Stimulated activated CD8-positive, alpha-beta memory T cell treated with anti-CD3 and anti-CD28 coated beads, Interleukin-7, amount 100 ng/mL, for 4 hours (primary cell): Measurements from ENCODE around the gene DUSP18.
"Not testable (repeated sequence)": the region's sequence is repeated elsewhere in the genome, so short reads cannot be mapped to it uniquely, and the experiment has no call there.

Experiments
- DNase-seq, 2 donors: peaks; one replicate each; pipeline ENCODE4 v3.0.0-alpha.2; 2020; ENCODE audit warnings: low read depth in 2 of 2

DUSP18 gene

DNA sequence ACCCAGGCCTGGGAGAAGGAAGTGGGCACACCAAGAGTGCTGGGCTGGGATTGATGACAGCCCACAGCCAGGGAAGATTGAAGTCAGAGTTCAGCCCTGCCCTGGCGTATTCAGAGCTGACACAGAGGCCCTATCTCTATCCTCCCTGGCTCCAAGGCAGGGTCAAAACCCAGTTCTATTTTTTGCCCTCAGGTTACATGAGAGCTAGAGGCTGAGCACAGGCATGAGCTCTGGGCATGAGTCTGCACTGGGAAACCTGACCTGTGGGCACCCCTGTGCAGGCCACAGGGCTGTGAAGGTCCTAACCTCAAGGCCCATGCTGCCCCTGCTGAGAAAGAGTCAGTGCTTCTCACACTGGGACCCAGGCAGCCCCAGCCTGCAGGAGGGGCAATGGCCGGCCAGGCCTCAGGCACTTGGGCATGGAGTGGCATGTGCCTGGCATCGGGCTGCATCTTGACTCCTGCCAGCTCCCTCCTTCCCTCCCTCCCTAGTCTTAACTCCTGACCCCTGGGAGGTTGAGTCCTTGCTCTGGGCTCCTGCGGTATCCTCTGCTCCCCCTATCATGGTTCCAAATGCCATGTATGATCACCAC is 26.7 kb downstream of the DUSP18 start:
- DNase-seq = no peak

DNA sequence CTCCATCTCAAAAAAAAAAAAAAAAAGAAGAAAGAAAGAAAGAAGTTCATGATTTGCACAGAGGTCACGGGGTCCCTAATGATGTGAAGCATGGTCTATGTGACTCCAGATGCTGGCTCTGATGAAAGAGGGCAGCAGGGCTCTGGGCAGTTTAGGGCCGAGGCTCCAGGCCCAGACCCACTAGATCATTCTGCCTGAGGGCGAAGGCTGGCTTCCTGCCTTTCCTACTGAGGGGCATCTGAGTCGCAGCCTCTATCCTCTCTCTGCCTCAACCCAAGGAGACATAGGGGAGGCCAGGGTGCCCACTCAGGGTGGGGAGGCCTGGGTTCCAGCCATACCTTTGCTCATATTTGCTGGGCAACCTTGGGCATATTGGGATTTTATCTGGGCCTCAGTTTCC is 27.3 kb downstream of the DUSP18 start:
- no peak for DNase-seq

DNA sequence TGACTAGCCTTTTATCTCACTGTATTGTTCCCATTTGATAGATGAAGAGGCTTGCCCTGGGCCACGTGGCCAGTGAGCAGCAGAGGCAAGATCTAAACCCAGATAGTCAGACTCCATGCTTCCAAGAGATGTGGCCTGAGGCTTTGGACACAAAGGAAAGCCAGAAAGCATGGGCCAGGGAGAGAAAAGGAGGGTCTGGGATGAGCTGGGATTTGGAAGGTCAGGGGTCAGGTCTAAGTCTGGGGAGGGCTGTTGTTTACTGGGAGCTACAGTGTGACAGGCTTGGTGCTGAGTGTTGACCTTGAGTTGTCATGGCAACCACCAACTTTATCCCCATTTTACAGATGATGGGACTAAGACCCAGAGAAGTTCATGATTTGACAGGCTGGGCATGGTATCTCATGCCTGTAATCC is 30.0 kb downstream of the DUSP18 start:
- DNase-seq = no peak

DNA sequence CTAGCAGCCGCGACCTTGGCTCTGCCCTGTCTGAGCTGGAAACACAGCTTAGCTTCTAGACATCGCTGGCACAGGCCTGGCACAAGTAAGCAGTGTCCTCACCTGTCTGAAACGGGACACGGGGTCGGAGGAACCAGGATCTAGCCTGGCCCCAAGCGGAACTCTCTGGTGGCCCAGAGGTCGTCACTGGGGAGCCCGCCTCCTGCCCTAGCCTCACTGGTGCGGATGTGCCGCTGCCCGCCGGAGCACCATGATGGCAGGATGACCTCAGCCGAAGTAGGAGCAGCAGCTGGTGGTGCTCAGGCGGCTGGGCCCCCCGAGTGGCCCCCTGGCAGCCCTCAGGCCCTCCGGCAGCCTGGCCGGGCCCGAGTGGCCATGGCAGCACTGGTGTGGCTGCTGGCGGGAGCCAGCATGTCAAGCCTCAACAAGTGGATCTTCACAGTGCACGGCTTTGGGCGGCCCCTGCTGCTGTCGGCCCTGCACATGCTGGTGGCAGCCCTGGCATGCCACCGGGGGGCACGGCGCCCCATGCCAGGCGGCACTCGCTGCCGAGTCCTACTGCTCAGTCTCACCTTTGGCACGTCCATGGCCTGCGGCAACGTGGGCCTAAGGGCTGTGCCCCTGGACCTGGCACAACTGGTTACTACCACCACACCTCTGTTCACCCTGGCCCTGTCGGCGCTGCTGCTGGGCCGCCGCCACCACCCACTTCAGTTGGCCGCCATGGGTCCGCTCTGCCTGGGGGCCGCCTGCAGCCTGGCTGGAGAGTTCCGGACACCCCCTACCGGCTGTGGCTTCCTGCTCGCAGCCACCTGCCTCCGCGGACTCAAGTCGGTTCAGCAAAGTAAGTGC is 31.2 kb downstream of the DUSP18 start:
- no peak for DNase-seq

DNA sequence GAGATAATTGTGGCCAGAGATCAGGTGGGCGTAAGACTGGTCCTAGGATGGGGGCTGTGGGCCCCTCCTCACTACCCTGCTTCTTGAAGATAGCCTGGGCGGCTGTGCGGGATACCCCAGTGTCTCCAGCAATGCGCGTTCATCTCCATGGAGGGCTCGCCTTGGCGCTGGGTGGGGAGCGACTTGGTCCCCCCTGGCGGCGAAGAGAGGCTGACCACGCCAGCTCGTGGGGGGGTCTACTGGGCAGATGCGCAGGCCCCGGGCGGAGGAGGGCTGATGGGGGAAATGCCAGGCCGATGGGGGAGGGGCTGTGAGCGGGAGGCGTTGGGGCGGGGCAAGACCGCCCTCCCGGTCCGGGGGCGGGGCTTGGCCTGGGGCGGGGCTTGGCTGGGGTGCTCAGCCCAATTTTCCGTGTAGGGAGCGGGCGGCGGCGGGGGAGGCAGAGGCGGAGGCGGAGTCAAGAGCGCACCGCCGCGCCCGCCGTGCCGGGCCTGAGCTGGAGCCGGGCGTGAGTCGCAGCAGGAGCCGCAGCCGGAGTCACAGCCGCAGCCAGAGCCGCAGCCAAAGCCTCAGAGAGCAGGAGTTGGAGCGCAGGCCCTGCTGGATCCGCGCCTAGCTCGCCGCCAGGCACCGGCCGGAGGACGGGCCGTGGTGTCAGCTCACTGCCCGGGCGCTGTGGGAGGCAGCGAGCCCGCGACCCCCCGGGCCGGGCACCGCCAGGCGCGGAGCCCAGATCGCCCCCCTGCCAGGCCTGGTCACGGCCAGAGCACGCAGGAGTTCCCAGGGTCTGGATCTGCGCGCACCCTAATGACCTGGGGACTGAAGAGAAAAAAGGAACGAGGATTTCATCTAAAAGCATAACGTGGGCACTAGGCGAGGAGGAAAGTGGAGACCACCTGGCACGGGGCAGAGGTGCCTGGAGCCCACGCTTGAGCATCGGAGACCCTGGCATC is 32.1 kb downstream of the DUSP18 start, which contains the start of gene SLC35E4:
Gene SLC35E4, plus strand, starts transcription at position 509 of the 953 bp plus-strand sequence. CDS start 670 bp downstream, outside the sequence.
- peak; percentile 90 to 94 for DNase-seq

DNA sequence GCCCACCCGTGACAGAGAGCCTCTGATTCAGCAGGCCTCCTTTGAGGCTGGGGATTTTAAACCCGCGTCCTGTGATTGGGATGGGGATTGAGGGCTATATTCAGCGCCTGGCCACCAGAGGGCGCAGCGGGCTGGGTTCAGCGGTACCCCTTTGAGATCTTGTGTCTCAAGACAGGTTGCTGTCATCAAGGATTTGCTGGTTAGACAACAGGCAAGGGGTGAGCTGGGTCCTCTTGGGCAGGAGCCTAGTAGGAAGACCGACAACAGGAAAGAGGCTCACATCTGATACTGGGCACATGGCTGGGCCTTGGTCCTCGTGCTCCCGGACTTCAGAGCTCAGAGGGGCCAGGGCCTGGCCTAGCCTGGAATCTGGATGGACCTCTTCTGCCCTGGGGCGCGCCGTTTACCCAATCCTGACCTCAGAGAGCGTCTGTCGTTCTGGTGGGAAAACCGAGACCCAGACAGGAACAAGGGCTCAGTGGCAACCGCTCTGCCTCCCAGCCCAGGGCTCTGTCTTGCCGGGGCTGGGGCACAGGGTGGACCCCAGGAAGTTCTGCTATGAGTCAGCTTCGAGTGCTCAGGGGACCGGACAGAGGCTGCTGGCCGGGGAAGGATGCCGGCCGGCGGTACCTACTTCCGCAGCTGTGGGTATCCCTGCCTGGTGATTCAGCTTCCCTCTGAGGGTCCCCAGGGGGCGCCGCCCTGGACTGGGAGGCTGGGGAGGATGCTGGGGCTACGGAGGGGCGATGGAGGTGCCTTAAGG is 33.0 kb downstream of the DUSP18 start:
- peak; percentile 82 to 86 for DNase-seq

DNA sequence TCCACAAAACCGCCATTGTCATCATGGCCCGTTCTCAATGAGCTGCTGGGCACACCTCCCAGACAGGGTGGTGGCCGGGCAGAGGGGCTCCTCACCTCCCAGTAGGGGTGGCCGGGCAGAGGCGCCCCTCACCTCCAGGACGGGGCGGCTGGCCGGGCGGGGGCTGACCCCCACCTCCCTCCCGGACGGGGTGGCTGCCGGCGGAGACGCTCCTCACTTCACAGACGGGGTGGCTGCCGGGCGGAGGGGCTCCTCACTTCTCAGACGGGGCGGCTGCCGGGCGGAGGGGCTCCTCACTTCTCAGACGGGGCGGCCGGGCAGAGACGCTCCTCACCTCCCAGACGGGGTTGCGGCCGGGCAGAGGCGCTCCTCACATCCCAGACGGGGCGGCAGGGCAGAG is 36.2 kb downstream of the DUSP18 start:
- not testable (repeated sequence) for DNase-seq

DNA sequence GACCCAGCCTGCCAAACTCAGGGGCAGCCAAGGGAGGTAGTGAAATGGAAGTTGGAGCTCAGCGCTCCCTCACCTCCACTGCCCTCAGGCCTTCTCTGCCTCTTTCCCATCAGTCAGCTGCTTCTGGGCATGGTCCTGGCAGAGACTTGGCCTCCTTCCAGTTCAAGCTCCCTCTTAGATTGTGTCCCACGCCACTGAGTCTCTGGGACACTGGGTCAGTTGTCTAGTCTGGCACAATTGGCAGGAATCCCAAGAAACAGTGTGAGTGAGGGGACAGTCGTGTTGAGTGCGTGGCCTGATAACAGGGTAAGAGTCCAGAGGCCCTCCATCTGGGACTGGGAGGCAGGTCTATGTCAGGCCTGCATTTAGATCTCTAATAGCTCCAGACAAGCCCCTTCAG is 39.2 kb downstream of the DUSP18 start:
- no peak for DNase-seq

DNA sequence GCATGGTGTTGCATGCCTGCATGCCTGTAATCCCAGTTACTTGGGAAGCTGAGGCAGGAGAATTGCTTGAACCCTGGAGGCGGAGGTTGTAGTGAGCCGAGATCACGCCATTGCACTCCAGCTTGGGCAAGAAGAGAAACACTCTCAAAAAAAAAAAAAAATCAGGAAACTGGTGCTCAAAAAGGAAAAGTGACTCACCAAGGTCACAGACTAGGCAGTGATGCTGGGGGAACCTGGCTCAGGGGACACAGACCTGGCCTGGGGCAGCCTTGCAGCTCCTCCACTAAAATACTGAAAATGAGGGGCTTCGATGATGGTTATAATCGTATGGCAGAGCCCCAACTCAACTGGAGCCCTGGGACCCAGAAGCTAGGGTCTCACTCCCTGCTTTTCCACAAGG is 40.2 kb downstream of the DUSP18 start:
- DNase-seq = no peak

DNA sequence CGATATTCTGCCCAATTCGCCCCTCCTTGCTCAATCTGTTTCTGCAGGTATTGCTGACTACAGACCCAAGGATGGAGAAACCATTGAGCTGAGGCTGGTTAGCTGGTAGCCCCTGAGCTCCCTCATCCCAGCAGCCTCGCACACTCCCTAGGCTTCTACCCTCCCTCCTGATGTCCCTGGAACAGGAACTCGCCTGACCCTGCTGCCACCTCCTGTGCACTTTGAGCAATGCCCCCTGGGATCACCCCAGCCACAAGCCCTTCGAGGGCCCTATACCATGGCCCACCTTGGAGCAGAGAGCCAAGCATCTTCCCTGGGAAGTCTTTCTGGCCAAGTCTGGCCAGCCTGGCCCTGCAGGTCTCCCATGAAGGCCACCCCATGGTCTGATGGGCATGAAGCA is 41.3 kb downstream of the DUSP18 start:
- DNase-seq = no peak

DNA sequence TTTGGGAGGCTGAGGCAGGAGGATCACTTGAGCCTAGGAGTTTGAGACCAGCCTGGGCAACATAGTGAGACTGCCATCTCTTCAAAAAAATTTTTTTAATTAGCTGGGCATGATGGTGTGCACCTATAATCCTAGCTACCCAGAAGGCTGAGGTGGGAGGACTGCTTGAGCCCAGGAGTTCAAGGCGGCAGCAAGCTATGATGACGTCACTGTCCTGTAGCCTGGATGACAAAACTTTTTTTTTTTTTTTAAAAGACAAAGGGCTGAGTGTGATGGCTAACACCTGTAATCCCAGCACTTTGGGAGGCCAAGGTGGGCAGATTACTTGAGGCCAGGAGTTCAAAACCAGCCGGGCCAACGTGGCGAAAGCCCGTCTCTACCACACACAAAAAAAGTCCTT is 47.8 kb downstream of the DUSP18 start:
- not testable (repeated sequence) for DNase-seq

DNA sequence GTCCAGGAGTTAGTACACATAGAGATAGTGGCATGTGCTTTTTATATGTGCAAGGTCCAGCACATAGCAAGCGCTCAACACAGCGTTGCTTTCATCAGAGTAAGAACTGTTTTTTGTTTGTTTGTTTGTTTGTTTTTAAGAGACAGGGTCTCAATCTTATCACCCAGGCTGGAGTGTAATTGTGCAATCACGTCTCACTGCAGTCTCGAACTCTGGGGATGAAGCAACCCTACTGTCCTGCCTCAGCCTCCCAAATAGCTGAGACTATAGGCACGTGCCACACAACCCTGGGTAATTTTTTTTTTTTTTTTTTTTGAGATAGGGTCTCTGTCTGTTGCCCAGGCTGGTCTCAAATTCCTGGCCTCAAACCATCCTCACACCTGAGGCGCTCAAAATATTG is 49.9 kb downstream of the DUSP18 start:
- DNase-seq = no peak

DNA sequence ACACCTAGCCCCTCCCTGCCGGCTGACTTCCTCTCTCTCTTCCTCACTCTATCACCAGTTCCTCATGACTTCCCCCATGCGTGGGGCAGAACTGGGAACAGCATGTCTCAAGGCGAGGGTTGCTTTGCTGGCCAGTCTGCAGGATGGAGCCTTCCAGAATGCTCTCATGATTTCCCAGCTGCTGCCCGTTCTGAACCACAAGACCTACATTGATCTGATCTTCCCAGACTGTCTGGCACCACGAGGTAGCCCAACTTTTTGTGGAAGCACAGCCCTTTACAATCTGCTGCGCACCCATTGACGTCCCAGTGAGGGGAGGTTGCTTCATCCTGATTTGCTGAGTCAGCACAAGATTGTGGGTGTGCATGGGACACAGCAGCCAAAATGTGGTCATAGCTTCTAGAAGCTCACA is 52.1 kb downstream of the DUSP18 start:
- DNase-seq = no peak

DNA sequence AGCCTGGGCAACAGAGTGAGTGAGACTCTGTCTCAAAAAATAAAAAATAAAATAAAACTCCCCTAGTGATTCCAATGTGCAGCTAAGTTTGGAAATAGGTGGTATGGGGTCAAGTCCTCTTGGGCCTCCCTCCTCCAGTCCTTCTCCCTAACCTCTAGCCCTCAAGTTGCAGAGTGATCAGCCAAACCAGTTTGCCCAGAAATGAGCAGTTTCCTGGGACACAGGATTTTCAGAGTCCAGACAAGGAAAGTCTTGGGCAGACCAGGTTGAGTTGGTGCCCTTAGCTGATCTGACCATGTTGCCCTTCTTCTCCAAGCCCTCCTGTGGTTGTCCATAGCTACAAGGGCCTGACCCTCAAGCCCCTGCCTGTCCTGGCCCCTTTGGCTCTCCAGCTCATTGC is 52.8 kb downstream of the DUSP18 start:
- DNase-seq = no peak

DNA sequence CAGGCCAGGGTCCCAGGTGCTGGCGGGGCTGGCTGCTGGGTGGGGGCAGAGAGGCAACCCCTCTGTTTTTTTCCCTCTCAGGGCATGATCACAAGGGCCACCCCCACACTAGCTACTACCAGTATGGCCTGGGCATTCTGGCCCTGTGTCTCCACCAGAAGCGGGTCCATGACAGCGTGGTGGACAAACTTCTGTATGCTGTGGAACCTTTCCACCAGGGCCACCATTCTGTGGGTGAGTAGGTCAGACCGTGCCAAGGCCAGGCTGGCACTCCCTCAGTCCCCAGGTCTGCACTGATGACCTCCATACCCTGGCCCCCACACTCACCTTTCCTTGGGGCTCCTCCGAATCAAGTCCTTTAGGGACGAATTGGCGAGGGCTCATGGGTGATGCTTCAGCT is 53.4 kb downstream of the DUSP18 start:
- DNase-seq = no peak

DNA sequence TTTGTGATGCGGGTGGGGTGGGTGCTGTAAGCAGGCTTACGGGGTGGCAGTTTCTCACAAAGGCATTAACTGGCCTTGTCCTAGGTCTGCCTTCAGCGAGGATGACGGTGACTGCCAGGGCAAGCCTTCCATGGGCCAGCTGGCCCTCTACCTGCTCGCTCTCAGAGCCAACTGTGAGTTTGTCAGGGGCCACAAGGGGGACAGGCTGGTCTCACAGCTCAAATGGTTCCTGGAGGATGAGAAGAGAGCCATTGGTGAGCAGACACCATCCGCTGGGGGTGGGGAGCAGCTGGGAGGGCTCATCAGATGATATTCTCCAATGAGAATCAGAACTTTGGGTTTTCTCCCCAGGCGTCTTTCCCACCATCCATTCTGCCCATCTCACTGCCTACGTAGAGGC is 54.9 kb downstream of the DUSP18 start:
- DNase-seq = no peak
